IMR-90 (cell line): Measurements from ENCODE around the gene PRDM2. TPM values are rescaled to one million over a fixed set of nuclear protein-coding genes. Genes with fewer than 3 reads are reported as not detected.

Experiments
- ATAC-seq: fragments of 200-7000 bp; cut with Tn5 transposase; 2 replicates; pipeline ENCODE4 v1.9.1; 2020; ENCODE audit warnings: low read depth, mild to moderate bottlenecking, moderate library complexity
- BruUV-seq: library from RNA; stranded (reverse); fragments of 400-500 nt; replicated peaks from 2 replicates; lab custom pipeline; 2021; lab: Mats Ljungman, UMichigan
- CTCF ChIA-PET: fragments of 300-600 bp; formaldehyde crosslinking; extraction: SDS; loops from one replicate; lab custom pipeline; 2021; ENCODE audit warnings: antibody characterized with exemption; lab: Yijun Ruan, JAX
- POLR2A ChIA-PET: fragments of 300-600 bp; sonication (Branson Sonifier 250); formaldehyde crosslinking; loops from one replicate; lab custom pipeline; 2022; ENCODE audit warnings: antibody characterized with exemption; ENCODE audit not compliant: unreplicated experiment; lab: Charles Lee
- DNase-seq: peaks from one replicate; pipeline ENCODE4 v3.0.0; 2013
- H2AFZ ChIP-seq: replicated peaks from 2 replicates; pipeline ENCODE3; 2013; ENCODE audit warnings: low read length, mild to moderate bottlenecking; ENCODE audit not compliant: poor library complexity
- H2AK5ac ChIP-seq: 2 replicates; pipeline ENCODE4 v1.6.1; 2013; ENCODE audit warnings: low read depth, low read length, inconsistent platforms
- H2AK9ac ChIP-seq: replicated peaks from 2 replicates; pipeline ENCODE3; 2013; ENCODE audit warnings: mild to moderate bottlenecking, low read depth, low read length, moderate library complexity; ENCODE audit not compliant: poor library complexity
- H2BK120ac ChIP-seq: 2 replicates; pipeline ENCODE4 v1.6.1; 2013; ENCODE audit warnings: low read depth, low read length, inconsistent platforms
- H2BK15ac ChIP-seq: 3 replicates; pipeline ENCODE4 v1.6.1; 2013; ENCODE audit warnings: low read depth, low read length, inconsistent platforms
- H2BK20ac ChIP-seq: 2 replicates; pipeline ENCODE4 v1.6.1; 2013; ENCODE audit warnings: low read depth, mild to moderate bottlenecking, inconsistent platforms, low read length, moderate library complexity
- H2BK5ac ChIP-seq: 2 replicates; pipeline ENCODE4 v1.6.1; 2013; ENCODE audit warnings: mild to moderate bottlenecking, low read depth, low read length, inconsistent platforms; ENCODE audit not compliant: poor library complexity, severe bottlenecking
- H3K14ac ChIP-seq: replicated peaks from 2 replicates; pipeline ENCODE4 v1.6.1; 2013; ENCODE audit warnings: low read depth, low read length, inconsistent platforms
- H3K18ac ChIP-seq: 2 replicates; pipeline ENCODE4 v1.6.1; 2013; ENCODE audit warnings: low read depth, low read length, control low read depth
- H3K23ac ChIP-seq: 2 replicates; pipeline ENCODE4 v1.6.1; 2013; ENCODE audit warnings: low read depth, low read length, inconsistent platforms
- H3K27ac ChIP-seq: 2 replicates; pipeline ENCODE4 v1.5.1; 2013; ENCODE audit warnings: mild to moderate bottlenecking, control low read depth, low read length; ENCODE audit not compliant: insufficient read depth
- H3K27me3 ChIP-seq: 2 replicates; pipeline ENCODE4 v1.6.1; 2013; ENCODE audit warnings: low read length; ENCODE audit not compliant: control insufficient read depth, insufficient read depth
- H3K36me3 ChIP-seq: 2 replicates; pipeline ENCODE4 v1.6.1; 2013; ENCODE audit warnings: low read length, mixed read lengths; ENCODE audit not compliant: control insufficient read depth, insufficient read depth
- H3K4ac ChIP-seq: 2 replicates; pipeline ENCODE4 v1.6.1; 2013; ENCODE audit warnings: low read depth, low read length, inconsistent platforms
- H3K4me1 ChIP-seq: 2 replicates; pipeline ENCODE4 v1.6.1; 2013; ENCODE audit warnings: low read length, mixed read lengths; ENCODE audit not compliant: control insufficient read depth, insufficient read depth
- H3K4me2 ChIP-seq: 2 replicates; pipeline ENCODE4 v1.6.1; 2013; ENCODE audit warnings: low read depth, mild to moderate bottlenecking, control low read depth, low read length, moderate library complexity
- H3K4me3 ChIP-seq: 2 replicates; pipeline ENCODE4 v1.5.1; 2013; ENCODE audit warnings: low read depth, mild to moderate bottlenecking, control low read depth, low read length, moderate library complexity; ENCODE audit not compliant: insufficient read depth
- H3K56ac ChIP-seq: 2 replicates; pipeline ENCODE4 v1.6.1; 2013; ENCODE audit warnings: low read length, inconsistent platforms; ENCODE audit not compliant: insufficient read depth; ENCODE audit errors: extremely low read depth
- H3K79me1 ChIP-seq, 2 experiments: 2 replicates each; pipeline ENCODE4 v1.6.1; 2013; ENCODE audit warnings: low read length in 2 of 2, inconsistent platforms in 1 of 2, low read depth in 1 of 2
- H3K9ac ChIP-seq: 2 replicates; pipeline ENCODE4 v1.6.1; 2013; ENCODE audit warnings: low read depth, low read length, control low read depth
- H3K9me1 ChIP-seq: 2 replicates; pipeline ENCODE4 v1.6.1; 2013; ENCODE audit warnings: low read length, inconsistent platforms; ENCODE audit not compliant: insufficient read depth
- H3K9me3 ChIP-seq: 2 replicates; pipeline ENCODE4 v1.6.1; 2013; ENCODE audit warnings: low read length; ENCODE audit not compliant: control insufficient read depth, insufficient read depth
- H4K20me1 ChIP-seq: 2 replicates; pipeline ENCODE4 v1.6.1; 2013; ENCODE audit warnings: low read length, inconsistent platforms; ENCODE audit not compliant: insufficient read depth
- H4K5ac ChIP-seq: 2 replicates; pipeline ENCODE4 v1.6.1; 2013; ENCODE audit warnings: mild to moderate bottlenecking, low read depth, low read length, control low read depth
- H4K8ac ChIP-seq, 2 experiments: 2 replicates each; pipeline ENCODE4 v1.6.1; 2013; ENCODE audit warnings: low read depth in 2 of 2, low read length in 2 of 2, control low read depth in 1 of 2, inconsistent platforms in 1 of 2
- H4K91ac ChIP-seq: 2 replicates; pipeline ENCODE4 v1.6.1; 2013; ENCODE audit warnings: low read depth, low read length, inconsistent platforms; ENCODE audit not compliant: insufficient read depth
- BHLHE40 ChIP-seq: fragments of 150-350 bp; IDR thresholded peaks from 2 replicates; pipeline ENCODE4 v1.6.1; 2016; ENCODE audit warnings: mild to moderate bottlenecking, low read depth, low read length
- CEBPB ChIP-seq: IDR thresholded peaks from 2 replicates; pipeline ENCODE4 v1.6.1; 2012; ENCODE audit warnings: low read depth, low read length, improper control_type of control experiment
- CHD1 ChIP-seq: IDR thresholded peaks from 2 replicates; pipeline ENCODE4 v1.6.1; 2012; ENCODE audit warnings: low read depth, low read length, improper control_type of control experiment
- CTCF ChIP-seq: conservative IDR thresholded peaks from 2 replicates; pipeline ENCODE4 v1.5.1; 2012; ENCODE audit warnings: mild to moderate bottlenecking, low read depth, low read length, improper control_type of control experiment
- ELK1 ChIP-seq: fragments of 150-350 bp; IDR thresholded peaks from 2 replicates; pipeline ENCODE4 v1.6.1; 2016; ENCODE audit warnings: low read depth, mild to moderate bottlenecking, low read length, moderate library complexity, borderline replicate concordance
- FOS ChIP-seq: fragments of 150-350 bp; IDR thresholded peaks from 2 replicates; pipeline ENCODE4 v1.6.1; 2016; ENCODE audit warnings: low read depth, low read length
- MAFK ChIP-seq: IDR thresholded peaks from 2 replicates; pipeline ENCODE4 v1.6.1; 2012; ENCODE audit warnings: low read depth, low read length, improper control_type of control experiment
- MAZ ChIP-seq: IDR thresholded peaks from 2 replicates; pipeline ENCODE4 v1.6.1; 2012; ENCODE audit warnings: low read depth, mild to moderate bottlenecking, low read length, improper control_type of control experiment, moderate library complexity, borderline replicate concordance
- MXI1 ChIP-seq: IDR thresholded peaks from 2 replicates; pipeline ENCODE4 v1.6.1; 2012; ENCODE audit warnings: low read depth, mild to moderate bottlenecking, low read length, moderate library complexity, borderline replicate concordance
- NFE2L2 ChIP-seq: fragments of 150-350 bp; IDR thresholded peaks from 2 replicates; pipeline ENCODE4 v1.6.1; 2016; ENCODE audit warnings: low read depth, mild to moderate bottlenecking, low read length
- POLR2A ChIP-seq: IDR thresholded peaks from 2 replicates; pipeline ENCODE4 v1.6.1; 2012; ENCODE audit warnings: mild to moderate bottlenecking, low read depth, low read length
- RAD21 ChIP-seq: IDR thresholded peaks from 2 replicates; pipeline ENCODE4 v1.6.1; 2012; ENCODE audit warnings: low read length, improper control_type of control experiment
- RCOR1 ChIP-seq: IDR thresholded peaks from 2 replicates; pipeline ENCODE4 v1.6.1; 2012; ENCODE audit warnings: mild to moderate bottlenecking, low read length, improper control_type of control experiment; ENCODE audit not compliant: insufficient replicate concordance
- RFX5 ChIP-seq: IDR thresholded peaks from 2 replicates; pipeline ENCODE4 v1.8.0; 2012; ENCODE audit warnings: low read depth, mild to moderate bottlenecking, low read length, moderate library complexity
- SMC3 ChIP-seq: fragments of 150-350 bp; IDR thresholded peaks from 2 replicates; pipeline ENCODE4 v1.6.1; 2016; ENCODE audit warnings: low read depth, mild to moderate bottlenecking, antibody characterized with exemption, low read length, moderate library complexity
- USF2 ChIP-seq: fragments of 150-350 bp; IDR thresholded peaks from 2 replicates; pipeline ENCODE4 v1.6.1; 2017; ENCODE audit warnings: mild to moderate bottlenecking, antibody characterized with exemption, low read length, low read depth
- WGBS, 2 experiments: methylation state at CpG; one replicate each; pipeline versions ENCODE4 v1.1.5 to v1.1.7; 2013; ENCODE audit warnings: missing lambda C conversion rate in 2 of 2; ENCODE audit not compliant: insufficient read length in 1 of 2; ENCODE audit errors: extremely low coverage in 2 of 2; 5-methylcytosine and 5-hydroxymethylcytosine counted together
- dilution Hi-C: fragments of 300-500 bp; cut with HindIII; formaldehyde crosslinking; loops from one replicate; pipeline ENCODE4 v1.14.3; 2018; ENCODE audit warnings: low sequenced_read_pairs; ENCODE audit not compliant: unreplicated experiment
- in situ Hi-C: fragments of 300-500 bp; cut with MboI; formaldehyde crosslinking; loops from 3 replicates; pipeline ENCODE4 v1.14.3; 2019; ENCODE audit warnings: low sequenced_read_pairs, inconsistent platforms, mixed read lengths
- intact Hi-C: fragments of 100-400 bp; cut with micrococcal nuclease; formaldehyde crosslinking; loops from 2 replicates; pipeline ENCODE4 v1.10.0; 2022
- polyA plus RNA-seq, 3 experiments: library from polyadenylated mRNA; depleted of rRNA; stranded (reverse); fragments of >200 nt; gene quantifications; 2 replicates each; pipeline ENCODE4 v1.2.3, GENCODE V29; 2012; ENCODE audit warnings: low replicate concordance in 1 of 3
- total RNA-seq: library from RNA; depleted of rRNA; stranded (reverse); fragments of >200 nt; gene quantifications from 2 replicates; pipeline ENCODE4 v1.2.3, GENCODE V29; 2012

PRDM2 gene
- total and polyA plus RNA-seq, 2 of the 4 experiments (the other 2 are of a cell fraction) = 3.4 to 8.9 TPM

- peaks cover 35 to 67% of the 10 kb centered on the region in 2 experiments for H3K79me1 ChIP-seq
- no peaks in the 10 kb centered on the region for H3K27me3 ChIP-seq
- H3K4me3 ChIP-seq = no peak overlapping the region
- H3K4me2 ChIP-seq = no peak overlapping the region
- TF ChIP-seq CEBPB = no peak
- no peak for TF ChIP-seq RFX5
- no peak for TF ChIP-seq BHLHE40
- no peak for TF ChIP-seq NFE2L2
- no peak for TF ChIP-seq CTCF
- TF ChIP-seq POLR2A = no peak
- no peak for TF ChIP-seq MAZ
- no peak for TF ChIP-seq FOS
- TF ChIP-seq MXI1 = no peak
- TF ChIP-seq SMC3 = no peak
- TF ChIP-seq CHD1 = no peak
- no peak for TF ChIP-seq RAD21
- no peak for TF ChIP-seq ELK1
- TF ChIP-seq USF2 = no peak
- no peak for TF ChIP-seq RCOR1
- TF ChIP-seq MAFK = no peak
- no peak overlapping the region for H3K27ac ChIP-seq
- no peak overlapping the region for H3K18ac ChIP-seq
- no peak overlapping the region for H2AFZ ChIP-seq
- H2BK120ac ChIP-seq = no peak overlapping the region
- H4K91ac ChIP-seq = no peak overlapping the region
- no peak overlapping the region for H2BK15ac ChIP-seq
- peaks cover 12% of the 10 kb centered on the region for H3K36me3 ChIP-seq
- ATAC-seq = no peak
- H4K20me1 ChIP-seq = peaks cover 53% of the 10 kb centered on the region
- no peaks in the 10 kb centered on the region for H3K9me3 ChIP-seq
- in situ Hi-C loops (loop anchor here (25.0 kb wide), 1 partner anchor 1167 kb away; no protein-coding TSS in a partner anchor), dilution Hi-C loops (no loop called here), intact Hi-C loops (no loop called here)
- POLR2A ChIA-PET = no interaction called here
- peaks cover 16% of the 10 kb centered on the region for H3K4me1 ChIP-seq
- no peak overlapping the region for H3K4ac ChIP-seq
- no peak overlapping the region for H2AK5ac ChIP-seq
- H3K23ac ChIP-seq = no peak overlapping the region
- H2BK5ac ChIP-seq = no peak overlapping the region
- no peak overlapping the region for H3K56ac ChIP-seq
- H2BK20ac ChIP-seq = no peak overlapping the region
- H3K14ac ChIP-seq = no peak overlapping the region
- CTCF ChIA-PET = no interaction called here
- no peak overlapping the region for H4K8ac ChIP-seq
- no peak overlapping the region for H2AK9ac ChIP-seq
- H3K9me1 ChIP-seq = peaks cover 22% of the 10 kb centered on the region
- no CpG with 5 or more reads among the region's 5 CpGs for whole genome bisulfite sequencing, 2 experiments
- DNase-seq = no peak
- H4K5ac ChIP-seq = no peak overlapping the region
- H3K9ac ChIP-seq = no peak overlapping the region
- no TSS peak for BruUV-seq
Measured at GRCh38 chr1:13769830-13770229, 69.8 kb downstream of the PRDM2 start.
